ES-I3 (cell line): ENCODE results near the gene ITIH5.
"Not testable (repeated sequence)": the region's sequence is repeated elsewhere in the genome, so short reads cannot be mapped to it uniquely, and the experiment has no call there.

ENCODE experiments used
- H3K36me3 ChIP-seq: 2 replicates; pipeline ENCODE4 v1.6.1; 2013; ENCODE audit warnings: mild to moderate bottlenecking, low read length, control low read depth, moderate library complexity; ENCODE audit not compliant: insufficient read depth
- H3K4me1 ChIP-seq: 2 replicates; pipeline ENCODE4 v1.6.1; 2013; ENCODE audit warnings: mild to moderate bottlenecking, control low read depth, low read length; ENCODE audit not compliant: insufficient read depth
- H3K9ac ChIP-seq: 2 replicates; pipeline ENCODE4 v1.6.1; 2013; ENCODE audit warnings: low read depth, mild to moderate bottlenecking, low read length, moderate library complexity
- H3K9me3 ChIP-seq: 2 replicates; pipeline ENCODE4 v1.6.1; 2013; ENCODE audit warnings: mild to moderate bottlenecking, low read length, moderate library complexity; ENCODE audit not compliant: control insufficient read depth, insufficient read depth

ITIH5 gene

GRCh38 chr10:7700577-7701125 is 33.9 kb upstream of the ITIH5 start:
- no peaks in the 10 kb centered on the region for H3K36me3 ChIP-seq
- H3K4me1 ChIP-seq: no peaks in the 10 kb centered on the region
- no peaks in the 10 kb centered on the region for H3K9me3 ChIP-seq
- no peak overlapping the region for H3K9ac ChIP-seq

GRCh38 chr10:7697426-7697825 is 30.7 kb upstream of the ITIH5 start:
- Histone ChIP-seq H3K36me3 (no peaks in the 10 kb centered on the region), H3K9me3 (peaks cover 9% of the 10 kb centered on the region), H3K9ac (no peak overlapping the region), H3K4me1 (no peaks in the 10 kb centered on the region)

GRCh38 chr10:7696545-7696944 is 29.8 kb upstream of the ITIH5 start:
- Histone ChIP-seq H3K36me3 (no peaks in the 10 kb centered on the region), H3K9ac (no peak overlapping the region), H3K4me1 (no peaks in the 10 kb centered on the region), H3K9me3 (peaks cover 9% of the 10 kb centered on the region)

DNA sequence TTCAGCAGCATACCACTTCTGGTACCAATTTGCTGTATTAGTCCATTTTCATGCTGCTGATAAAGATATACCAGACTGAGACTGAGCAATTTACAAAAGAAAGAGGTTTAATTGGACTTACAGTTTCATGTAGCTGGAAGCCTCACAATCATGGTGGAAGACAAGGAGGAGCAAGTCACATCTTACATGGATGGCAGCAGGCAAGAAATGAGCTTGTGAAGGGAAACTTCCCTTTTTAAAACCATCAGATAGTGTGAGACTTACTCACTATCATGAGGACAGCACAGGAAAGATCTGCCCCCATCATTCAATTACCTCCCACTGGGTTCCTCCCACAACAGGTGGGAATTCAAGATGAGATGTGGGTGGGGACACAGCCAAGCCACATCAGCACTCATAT is 26.4 kb upstream of the ITIH5 start:
- not testable (repeated sequence) for H3K9ac ChIP-seq, H3K36me3 ChIP-seq, H3K9me3 ChIP-seq, H3K4me1 ChIP-seq

GRCh38 chr10:7692368-7692767 is 25.6 kb upstream of the ITIH5 start:
- not testable (repeated sequence) for H3K9me3 ChIP-seq, H3K9ac ChIP-seq, H3K36me3 ChIP-seq, H3K4me1 ChIP-seq

DNA sequence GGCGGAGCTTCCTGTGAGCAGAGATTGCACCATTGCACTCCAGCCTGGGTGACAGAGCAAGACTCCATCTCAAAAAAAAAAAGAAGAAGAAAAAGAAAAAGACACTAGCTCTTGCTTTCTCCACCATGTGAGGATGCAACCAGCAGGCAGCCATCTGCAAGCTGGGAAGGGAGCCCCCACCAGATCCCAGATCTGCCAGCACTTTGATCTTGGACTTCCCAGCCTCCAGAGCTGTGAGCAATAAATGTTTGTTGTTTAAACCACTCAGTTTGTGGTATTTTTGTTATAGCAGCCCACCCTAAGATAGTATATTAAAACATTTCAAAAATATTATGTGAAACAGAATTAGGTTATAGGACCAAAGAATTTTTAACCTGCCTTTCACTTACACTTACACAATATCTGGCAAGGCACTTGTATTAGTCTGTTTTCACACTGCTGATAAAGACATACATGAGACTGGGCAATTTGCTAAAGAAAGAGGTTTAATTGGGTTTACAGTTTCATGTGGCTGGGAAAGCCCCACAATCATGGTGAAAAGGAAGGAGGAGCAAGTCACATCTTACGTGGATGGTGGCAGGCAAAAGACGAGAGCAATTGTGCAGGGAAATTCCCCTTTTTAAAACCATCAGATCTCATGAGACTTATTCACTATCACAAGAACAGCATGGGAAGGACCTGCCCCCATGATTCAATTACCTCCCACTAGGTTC is 24.3 kb upstream of the ITIH5 start:
- not testable (repeated sequence) for H3K36me3 ChIP-seq, H3K9me3 ChIP-seq, H3K9ac ChIP-seq, H3K4me1 ChIP-seq

GRCh38 chr10:7689591-7689990 is 22.8 kb upstream of the ITIH5 start:
- no peaks in the 10 kb centered on the region for H3K4me1 ChIP-seq
- H3K9me3 ChIP-seq: peaks cover 9% of the 10 kb centered on the region
- H3K9ac ChIP-seq: no peak overlapping the region
- H3K36me3 ChIP-seq: no peaks in the 10 kb centered on the region

- peaks cover 3% of the 10 kb centered on the region; the same call in 1 of the 2 replicates for H3K9me3 ChIP-seq
- H3K4me1 ChIP-seq: no peaks in the 10 kb centered on the region
- H3K36me3 ChIP-seq: no peaks in the 10 kb centered on the region
- no peak overlapping the region for H3K9ac ChIP-seq
Measured at GRCh38 chr10:7687228-7687907, 20.6 kb upstream of the ITIH5 start.

DNA sequence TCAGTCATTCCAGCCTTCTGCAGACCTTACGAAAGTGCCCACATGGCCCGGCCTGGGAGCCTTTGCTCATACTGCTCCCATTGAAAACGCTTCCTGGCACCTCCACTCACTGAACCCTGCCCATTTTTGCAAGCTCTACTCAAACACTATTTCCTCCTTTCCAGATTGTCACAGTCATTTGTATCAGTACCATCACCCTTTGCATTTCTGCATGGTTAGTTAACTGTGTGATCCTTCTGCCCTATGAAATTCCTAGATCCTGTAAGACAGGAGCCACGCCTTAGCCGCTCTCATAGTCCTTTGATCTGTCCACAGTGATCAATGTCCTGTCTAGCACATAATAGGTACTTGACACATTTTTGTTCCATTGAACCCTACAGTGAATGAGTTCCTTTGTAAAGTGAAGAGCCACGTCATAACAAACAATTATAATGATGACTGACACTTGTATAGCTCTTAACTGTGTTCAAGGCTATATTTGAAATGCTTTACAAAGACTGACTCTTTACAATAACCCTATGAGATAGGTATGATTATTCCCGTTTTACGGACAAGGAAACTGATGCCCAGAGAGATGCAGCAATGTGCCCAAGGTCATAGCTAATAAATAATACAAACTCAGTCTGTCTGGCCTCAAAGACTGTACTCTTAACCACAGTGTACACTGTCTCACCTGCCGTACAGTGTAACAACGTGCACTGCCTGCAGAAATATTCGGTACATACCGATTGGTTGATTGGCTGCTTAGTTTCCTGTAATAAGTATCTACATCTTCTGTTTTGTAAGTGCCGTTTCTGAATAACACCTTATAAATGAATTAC is 19.8 kb upstream of the ITIH5 start:
- peaks cover 3% of the 10 kb centered on the region; the same call in 1 of the 2 replicates for H3K9me3 ChIP-seq
- H3K9ac ChIP-seq: no peak overlapping the region
- no peaks in the 10 kb centered on the region for H3K4me1 ChIP-seq
- H3K36me3 ChIP-seq: no peaks in the 10 kb centered on the region

- H3K4me1 ChIP-seq, H3K36me3 ChIP-seq, H3K9me3 ChIP-seq, H3K9ac ChIP-seq: not testable (repeated sequence)
Measured at GRCh38 chr10:7680078-7680477, 13.3 kb upstream of the ITIH5 start.

GRCh38 chr10:7679256-7679655 is 12.5 kb upstream of the ITIH5 start:
- Histone ChIP-seq H3K9me3 (0 out of 2 replicates have a peak, but pooled peaks cover 3% of the 10 kb centered on the region), H3K36me3 (no peaks in the 10 kb centered on the region), H3K4me1 (no peaks in the 10 kb centered on the region), H3K9ac (no peak overlapping the region)

- H3K4me1 ChIP-seq: no peaks in the 10 kb centered on the region
- H3K9me3 ChIP-seq: no peaks in the 10 kb centered on the region
- H3K9ac ChIP-seq: no peak overlapping the region
- no peaks in the 10 kb centered on the region for H3K36me3 ChIP-seq
Measured at GRCh38 chr10:7672341-7673134, 5.8 kb upstream of the ITIH5 start.

DNA sequence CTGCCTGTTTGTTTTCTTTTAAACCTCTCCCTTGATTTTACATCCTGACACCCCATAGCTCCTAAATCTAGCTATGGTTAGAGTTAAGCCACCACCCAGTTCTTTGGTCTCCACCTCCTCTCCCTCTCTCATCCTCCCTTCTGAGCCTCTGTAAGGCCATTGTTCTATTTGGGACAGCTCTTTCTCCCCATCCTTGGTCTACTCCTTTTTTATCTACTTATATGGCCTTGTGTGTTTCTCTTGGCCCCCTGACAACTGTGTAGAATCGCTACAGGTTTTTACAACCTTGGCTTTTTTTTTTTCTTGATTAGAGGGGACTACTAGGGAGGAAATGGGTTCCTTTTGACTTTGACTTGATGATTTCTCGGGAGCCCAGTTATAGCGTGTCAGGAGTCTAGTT is 3.4 kb upstream of the ITIH5 start:
- Histone ChIP-seq H3K4me1 (peaks cover under 1% of the 10 kb centered on the region; the same call in 1 of the 2 replicates), H3K9ac (no peak overlapping the region), H3K9me3 (no peaks in the 10 kb centered on the region), H3K36me3 (no peaks in the 10 kb centered on the region)
